ENCODE data around the gene NTSR2.

DNA sequence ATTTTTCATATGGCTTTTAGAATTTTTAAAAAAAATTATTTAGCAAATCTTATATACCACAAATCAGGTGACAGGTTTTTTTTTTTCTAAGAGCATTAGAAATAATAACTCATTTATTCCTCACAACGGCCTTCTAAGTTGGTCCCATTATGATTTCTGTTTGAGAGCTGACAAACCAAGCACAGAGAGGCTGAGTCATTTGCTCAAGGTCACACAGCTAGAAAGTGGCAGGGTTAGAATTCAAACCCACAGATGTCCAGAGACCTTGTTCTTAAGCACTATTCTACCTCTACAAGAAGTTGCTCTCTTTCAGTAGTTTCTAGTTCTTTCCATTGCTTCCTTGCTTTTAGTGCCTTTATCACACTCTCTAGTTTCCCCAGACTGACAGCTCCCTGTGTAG is 47.6 kb upstream of the NTSR2 start:
- TF ChIP-seq, protein P1, sequence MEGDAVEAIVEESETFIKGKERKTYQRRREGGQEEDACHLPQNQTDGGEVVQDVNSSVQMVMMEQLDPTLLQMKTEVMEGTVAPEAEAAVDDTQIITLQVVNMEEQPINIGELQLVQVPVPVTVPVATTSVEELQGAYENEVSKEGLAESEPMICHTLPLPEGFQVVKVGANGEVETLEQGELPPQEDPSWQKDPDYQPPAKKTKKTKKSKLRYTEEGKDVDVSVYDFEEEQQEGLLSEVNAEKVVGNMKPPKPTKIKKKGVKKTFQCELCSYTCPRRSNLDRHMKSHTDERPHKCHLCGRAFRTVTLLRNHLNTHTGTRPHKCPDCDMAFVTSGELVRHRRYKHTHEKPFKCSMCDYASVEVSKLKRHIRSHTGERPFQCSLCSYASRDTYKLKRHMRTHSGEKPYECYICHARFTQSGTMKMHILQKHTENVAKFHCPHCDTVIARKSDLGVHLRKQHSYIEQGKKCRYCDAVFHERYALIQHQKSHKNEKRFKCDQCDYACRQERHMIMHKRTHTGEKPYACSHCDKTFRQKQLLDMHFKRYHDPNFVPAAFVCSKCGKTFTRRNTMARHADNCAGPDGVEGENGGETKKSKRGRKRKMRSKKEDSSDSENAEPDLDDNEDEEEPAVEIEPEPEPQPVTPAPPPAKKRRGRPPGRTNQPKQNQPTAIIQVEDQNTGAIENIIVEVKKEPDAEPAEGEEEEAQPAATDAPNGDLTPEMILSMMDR (IDR thresholded peaks at IDR 0.05; ENCODE audit: low read depth, low read length, poor library complexity, severe bottlenecking): no peak
- TF ChIP-seq EZH2phosphoT487 (IDR thresholded peaks at IDR 0.05; ENCODE audit: borderline replicate concordance, low read length): no peak

Data from DOHH2 (cell line).